HEK293 (cell line): Measurements from ENCODE around the gene UHMK1.

Experiments
- GLIS2 ChIP-seq: fragments of 450-650 bp; formaldehyde crosslinking; IDR thresholded peaks from 2 replicates; pipeline ENCODE4 v1.5.1; 2016; ENCODE audit warnings: missing biosample characterization, missing genetic modification characterization
- ZNF785 ChIP-seq: fragments of 450-650 bp; formaldehyde crosslinking; IDR thresholded peaks from 2 replicates; pipeline ENCODE4 v1.5.1; 2016; ENCODE audit warnings: missing biosample characterization, missing genetic modification characterization
- TF ChIP-seq, protein P1 (sequence below): fragments of 450-650 bp; formaldehyde crosslinking; IDR thresholded peaks from 2 replicates; pipeline ENCODE4 v1.5.1; 2016; ENCODE audit warnings: missing biosample characterization, missing genetic modification characterization
- TF ChIP-seq, protein P2 (sequence below): fragments of 450-650 bp; formaldehyde crosslinking; IDR thresholded peaks from 2 replicates; pipeline ENCODE4 v1.5.1; 2016; ENCODE audit warnings: missing biosample characterization, missing genetic modification characterization
- TF ChIP-seq, protein P3 (sequence below): fragments of 450-650 bp; formaldehyde crosslinking; IDR thresholded peaks from 2 replicates; pipeline ENCODE4 v1.5.1; 2016; ENCODE audit warnings: missing biosample characterization, missing genetic modification characterization

DNA sequence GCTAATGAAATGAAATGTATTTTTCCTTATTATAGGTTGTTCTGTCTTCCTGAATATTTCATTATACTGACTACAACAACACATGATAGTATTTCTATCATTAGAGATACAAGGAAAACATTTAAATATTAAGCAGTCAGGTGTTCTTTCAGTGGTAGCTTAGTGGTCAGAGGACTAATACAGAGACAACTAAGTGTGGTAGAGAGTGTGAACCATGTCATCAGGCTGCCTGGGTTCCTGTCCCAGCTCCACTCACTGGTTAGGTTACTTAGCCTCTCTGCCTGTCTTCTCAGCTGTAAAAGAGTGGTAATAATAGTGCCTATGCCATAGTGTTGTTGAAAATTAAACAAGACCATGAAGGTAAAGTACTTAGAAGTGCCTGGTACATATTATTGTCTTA, 67.8 kb downstream of the UHMK1 start:
- TF ChIP-seq ZNF785 (tag by site-specific recombination) = no peak
- no peak for TF ChIP-seq GLIS2 (tag by site-specific recombination)
- TF ChIP-seq, protein P1, sequence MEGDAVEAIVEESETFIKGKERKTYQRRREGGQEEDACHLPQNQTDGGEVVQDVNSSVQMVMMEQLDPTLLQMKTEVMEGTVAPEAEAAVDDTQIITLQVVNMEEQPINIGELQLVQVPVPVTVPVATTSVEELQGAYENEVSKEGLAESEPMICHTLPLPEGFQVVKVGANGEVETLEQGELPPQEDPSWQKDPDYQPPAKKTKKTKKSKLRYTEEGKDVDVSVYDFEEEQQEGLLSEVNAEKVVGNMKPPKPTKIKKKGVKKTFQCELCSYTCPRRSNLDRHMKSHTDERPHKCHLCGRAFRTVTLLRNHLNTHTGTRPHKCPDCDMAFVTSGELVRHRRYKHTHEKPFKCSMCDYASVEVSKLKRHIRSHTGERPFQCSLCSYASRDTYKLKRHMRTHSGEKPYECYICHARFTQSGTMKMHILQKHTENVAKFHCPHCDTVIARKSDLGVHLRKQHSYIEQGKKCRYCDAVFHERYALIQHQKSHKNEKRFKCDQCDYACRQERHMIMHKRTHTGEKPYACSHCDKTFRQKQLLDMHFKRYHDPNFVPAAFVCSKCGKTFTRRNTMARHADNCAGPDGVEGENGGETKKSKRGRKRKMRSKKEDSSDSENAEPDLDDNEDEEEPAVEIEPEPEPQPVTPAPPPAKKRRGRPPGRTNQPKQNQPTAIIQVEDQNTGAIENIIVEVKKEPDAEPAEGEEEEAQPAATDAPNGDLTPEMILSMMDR (tag by site-specific recombination) = no peak
- TF ChIP-seq, protein P2, sequence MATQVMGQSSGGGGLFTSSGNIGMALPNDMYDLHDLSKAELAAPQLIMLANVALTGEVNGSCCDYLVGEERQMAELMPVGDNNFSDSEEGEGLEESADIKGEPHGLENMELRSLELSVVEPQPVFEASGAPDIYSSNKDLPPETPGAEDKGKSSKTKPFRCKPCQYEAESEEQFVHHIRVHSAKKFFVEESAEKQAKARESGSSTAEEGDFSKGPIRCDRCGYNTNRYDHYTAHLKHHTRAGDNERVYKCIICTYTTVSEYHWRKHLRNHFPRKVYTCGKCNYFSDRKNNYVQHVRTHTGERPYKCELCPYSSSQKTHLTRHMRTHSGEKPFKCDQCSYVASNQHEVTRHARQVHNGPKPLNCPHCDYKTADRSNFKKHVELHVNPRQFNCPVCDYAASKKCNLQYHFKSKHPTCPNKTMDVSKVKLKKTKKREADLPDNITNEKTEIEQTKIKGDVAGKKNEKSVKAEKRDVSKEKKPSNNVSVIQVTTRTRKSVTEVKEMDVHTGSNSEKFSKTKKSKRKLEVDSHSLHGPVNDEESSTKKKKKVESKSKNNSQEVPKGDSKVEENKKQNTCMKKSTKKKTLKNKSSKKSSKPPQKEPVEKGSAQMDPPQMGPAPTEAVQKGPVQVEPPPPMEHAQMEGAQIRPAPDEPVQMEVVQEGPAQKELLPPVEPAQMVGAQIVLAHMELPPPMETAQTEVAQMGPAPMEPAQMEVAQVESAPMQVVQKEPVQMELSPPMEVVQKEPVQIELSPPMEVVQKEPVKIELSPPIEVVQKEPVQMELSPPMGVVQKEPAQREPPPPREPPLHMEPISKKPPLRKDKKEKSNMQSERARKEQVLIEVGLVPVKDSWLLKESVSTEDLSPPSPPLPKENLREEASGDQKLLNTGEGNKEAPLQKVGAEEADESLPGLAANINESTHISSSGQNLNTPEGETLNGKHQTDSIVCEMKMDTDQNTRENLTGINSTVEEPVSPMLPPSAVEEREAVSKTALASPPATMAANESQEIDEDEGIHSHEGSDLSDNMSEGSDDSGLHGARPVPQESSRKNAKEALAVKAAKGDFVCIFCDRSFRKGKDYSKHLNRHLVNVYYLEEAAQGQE (tag by site-specific recombination) = no peak
- TF ChIP-seq, protein P3, sequence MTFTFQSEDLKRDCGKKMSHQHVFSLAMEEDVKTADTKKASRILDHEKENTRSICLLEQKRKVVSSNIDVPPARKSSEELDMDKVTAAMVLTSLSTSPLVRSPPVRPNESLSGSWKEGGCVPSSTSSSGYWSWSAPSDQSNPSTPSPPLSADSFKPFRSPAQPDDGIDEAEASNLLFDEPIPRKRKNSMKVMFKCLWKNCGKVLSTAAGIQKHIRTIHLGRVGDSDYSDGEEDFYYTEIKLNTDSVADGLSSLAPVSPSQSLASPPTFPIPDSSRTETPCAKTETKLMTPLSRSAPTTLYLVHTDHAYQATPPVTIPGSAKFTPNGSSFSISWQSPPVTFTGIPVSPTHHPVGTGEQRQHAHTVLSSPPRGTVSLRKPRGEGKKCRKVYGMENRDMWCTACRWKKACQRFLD = no peak
